Measurements from ENCODE around the gene WDTC1.
"Not testable (repeated sequence)": the region's sequence is repeated elsewhere in the genome, so short reads cannot be mapped to it uniquely, and the experiment has no call there.

WDTC1 gene

DNA sequence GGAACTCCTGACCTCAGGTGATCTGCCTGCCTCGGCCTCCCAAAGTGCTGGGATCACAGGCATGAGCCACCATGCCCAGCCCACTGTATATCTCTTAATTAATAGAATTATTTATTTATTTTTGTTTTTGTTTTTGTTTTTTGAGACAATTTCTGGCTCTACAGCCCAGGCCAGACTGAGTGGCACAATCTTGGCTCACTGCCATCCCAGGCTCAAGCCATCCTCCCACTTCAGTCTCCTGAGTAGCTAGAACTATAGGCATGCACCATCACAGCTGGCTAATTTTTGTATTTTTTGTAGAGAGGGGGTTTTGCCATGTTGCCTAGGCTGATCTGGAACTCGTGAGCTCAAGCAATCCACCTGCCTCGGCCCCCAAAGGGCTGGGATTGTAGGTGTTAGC, 15.7 kb upstream of the WDTC1 start:
- no peaks in the 10 kb centered on the region for H3K36me3 ChIP-seq (ENCODE audit: control insufficient read depth, insufficient read depth, low read length)
- WGBS, 2 experiments (ENCODE audit: insufficient coverage in 2 of 2) = 80% methylated on average over 1 to 2 of the region's 3 CpGs

GRCh38 chr1:27220096-27220495, 14.3 kb upstream of the WDTC1 start:
- Histone ChIP-seq H3K4me3 (ENCODE audit: extremely low read depth, insufficient read depth, low read length, poor library complexity, severe bottlenecking) (no peak overlapping the region), H3K9me3 (ENCODE audit: control insufficient read depth, low read length) (no peaks in the 10 kb centered on the region), H3K27ac (ENCODE audit: low read depth, low read length, severe bottlenecking) (no peak overlapping the region), H3K4me1 (ENCODE audit: control insufficient read depth, insufficient read depth, low read length, poor library complexity, severe bottlenecking) (no peaks in the 10 kb centered on the region), H3K36me3 (ENCODE audit: control insufficient read depth, insufficient read depth, low read length) (no peaks in the 10 kb centered on the region)
- 100% methylated on average over 1 of the region's 2 CpGs; no CpG with 5 or more reads in 1 of the 2 experiments for WGBS, 2 experiments (ENCODE audit: insufficient coverage in 2 of 2)

More for the DNA sequence above, 15.7 kb upstream of the WDTC1 start:
- H3K27ac ChIP-seq (ENCODE audit: low read depth, low read length, severe bottlenecking) = no peak overlapping the region
- H3K4me3 ChIP-seq (ENCODE audit: extremely low read depth, insufficient read depth, low read length, poor library complexity, severe bottlenecking) = no peak overlapping the region
- H3K9me3 ChIP-seq (ENCODE audit: control insufficient read depth, low read length) = no peaks in the 10 kb centered on the region
- no peaks in the 10 kb centered on the region for H3K4me1 ChIP-seq (ENCODE audit: control insufficient read depth, insufficient read depth, low read length, poor library complexity, severe bottlenecking)

GRCh38 chr1:27220702-27221497, 13.5 kb upstream of the WDTC1 start:
- not testable (repeated sequence) for H3K4me3 ChIP-seq (ENCODE audit: extremely low read depth, insufficient read depth, low read length, poor library complexity, severe bottlenecking); H3K27ac ChIP-seq (ENCODE audit: low read depth, low read length, severe bottlenecking); H3K4me1 ChIP-seq (ENCODE audit: control insufficient read depth, insufficient read depth, low read length, poor library complexity, severe bottlenecking); H3K36me3 ChIP-seq (ENCODE audit: control insufficient read depth, insufficient read depth, low read length); H3K9me3 ChIP-seq (ENCODE audit: control insufficient read depth, low read length)
- WGBS, 2 experiments (ENCODE audit: insufficient coverage in 2 of 2) = 100% methylated on average over 1 of the region's 5 CpGs

- WGBS, 2 experiments (ENCODE audit: insufficient coverage in 2 of 2) = 60 to 75% methylated on average over 1 to 2 of the region's 3 CpGs
- Histone ChIP-seq H3K4me3 (ENCODE audit: extremely low read depth, insufficient read depth, low read length, poor library complexity, severe bottlenecking) (no peak overlapping the region), H3K36me3 (ENCODE audit: control insufficient read depth, insufficient read depth, low read length) (no peaks in the 10 kb centered on the region), H3K4me1 (ENCODE audit: control insufficient read depth, insufficient read depth, low read length, poor library complexity, severe bottlenecking) (peaks cover 4% of the 10 kb centered on the region), H3K9me3 (ENCODE audit: control insufficient read depth, low read length) (no peaks in the 10 kb centered on the region), H3K27ac (ENCODE audit: low read depth, low read length, severe bottlenecking) (no peak overlapping the region)
These were observed 8.8 kb upstream of the WDTC1 start for GRCh38 chr1:27225621-27226020.

GRCh38 chr1:27227765-27228164, 6.7 kb upstream of the WDTC1 start:
- peaks cover 4% of the 10 kb centered on the region for H3K4me1 ChIP-seq (ENCODE audit: control insufficient read depth, insufficient read depth, low read length, poor library complexity, severe bottlenecking)
- no peak overlapping the region for H3K27ac ChIP-seq (ENCODE audit: low read depth, low read length, severe bottlenecking)
- 94 to 100% methylated on average over 2 of the region's 3 CpGs for WGBS, 2 experiments (ENCODE audit: insufficient coverage in 2 of 2)

GRCh38 chr1:27233667-27234048, 774 bp upstream of the WDTC1 start:
- peak overlapping the region; percentile 69 for H3K4me3 ChIP-seq (ENCODE audit: extremely low read depth, insufficient read depth, low read length, poor library complexity, severe bottlenecking)
- WGBS, 2 experiments (ENCODE audit: insufficient coverage in 2 of 2) = 81 to 86% methylated on average over 8 to 9 of the region's 9 CpGs

More at GRCh38 chr1:27227765-27228164, 6.7 kb upstream of the WDTC1 start:
- H3K36me3 ChIP-seq (ENCODE audit: control insufficient read depth, insufficient read depth, low read length) = no peaks in the 10 kb centered on the region
- no peak overlapping the region for H3K4me3 ChIP-seq (ENCODE audit: extremely low read depth, insufficient read depth, low read length, poor library complexity, severe bottlenecking)
- H3K9me3 ChIP-seq (ENCODE audit: control insufficient read depth, low read length) = no peaks in the 10 kb centered on the region

DNA sequence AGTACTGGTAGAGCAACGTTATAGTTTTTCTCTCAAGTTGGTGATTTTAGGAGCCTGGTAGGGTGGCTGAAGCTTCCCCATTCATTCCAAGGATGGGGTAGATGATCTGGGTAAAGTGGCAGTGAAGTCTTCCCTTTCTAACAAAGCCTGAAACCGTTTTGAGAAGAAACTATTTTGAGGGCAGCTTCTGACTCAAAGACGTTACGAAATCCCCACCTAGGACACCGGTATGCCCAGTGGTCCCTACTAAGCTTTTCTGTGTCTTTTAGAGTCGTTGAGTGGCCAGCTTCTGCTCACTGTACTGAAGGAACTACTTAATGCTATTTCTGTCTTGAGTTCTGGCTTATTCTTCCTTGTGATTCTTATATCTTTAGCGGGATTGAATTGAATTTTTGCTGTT, 1.4 kb downstream of the WDTC1 start:
- Histone ChIP-seq H3K4me3 (ENCODE audit: extremely low read depth, insufficient read depth, low read length, poor library complexity, severe bottlenecking) (peak overlapping the region; percentile 69), H3K27ac (ENCODE audit: low read depth, low read length, severe bottlenecking) (no peak overlapping the region), H3K9me3 (ENCODE audit: control insufficient read depth, low read length) (no peaks in the 10 kb centered on the region), H3K4me1 (ENCODE audit: control insufficient read depth, insufficient read depth, low read length, poor library complexity, severe bottlenecking) (peaks cover 2% of the 10 kb centered on the region), H3K36me3 (ENCODE audit: control insufficient read depth, insufficient read depth, low read length) (no peaks in the 10 kb centered on the region)
- 41 to 52% methylated on average over 5 to 7 of the region's 7 CpGs for WGBS, 2 experiments (ENCODE audit: insufficient coverage in 2 of 2)

More at GRCh38 chr1:27233667-27234048, 774 bp upstream of the WDTC1 start:
- Histone ChIP-seq H3K36me3 (ENCODE audit: control insufficient read depth, insufficient read depth, low read length) (no peaks in the 10 kb centered on the region), H3K9me3 (ENCODE audit: control insufficient read depth, low read length) (no peaks in the 10 kb centered on the region), H3K27ac (ENCODE audit: low read depth, low read length, severe bottlenecking) (peak overlapping the region; percentile 53), H3K4me1 (ENCODE audit: control insufficient read depth, insufficient read depth, low read length, poor library complexity, severe bottlenecking) (peaks cover 2% of the 10 kb centered on the region)

- no peak overlapping the region for H3K4me3 ChIP-seq (ENCODE audit: extremely low read depth, insufficient read depth, low read length, poor library complexity, severe bottlenecking)
- no peaks in the 10 kb centered on the region for H3K9me3 ChIP-seq (ENCODE audit: control insufficient read depth, low read length)
- 96% methylated on average over 4 of the region's 4 CpGs; no CpG with 5 or more reads in 1 of the 2 experiments for WGBS, 2 experiments (ENCODE audit: insufficient coverage in 2 of 2)
- peaks cover 2% of the 10 kb centered on the region for H3K4me1 ChIP-seq (ENCODE audit: control insufficient read depth, insufficient read depth, low read length, poor library complexity, severe bottlenecking)
- H3K36me3 ChIP-seq (ENCODE audit: control insufficient read depth, insufficient read depth, low read length) = no peaks in the 10 kb centered on the region
- H3K27ac ChIP-seq (ENCODE audit: low read depth, low read length, severe bottlenecking) = no peak overlapping the region
These were observed 2.7 kb downstream of the WDTC1 start for GRCh38 chr1:27237112-27237511.

DNA sequence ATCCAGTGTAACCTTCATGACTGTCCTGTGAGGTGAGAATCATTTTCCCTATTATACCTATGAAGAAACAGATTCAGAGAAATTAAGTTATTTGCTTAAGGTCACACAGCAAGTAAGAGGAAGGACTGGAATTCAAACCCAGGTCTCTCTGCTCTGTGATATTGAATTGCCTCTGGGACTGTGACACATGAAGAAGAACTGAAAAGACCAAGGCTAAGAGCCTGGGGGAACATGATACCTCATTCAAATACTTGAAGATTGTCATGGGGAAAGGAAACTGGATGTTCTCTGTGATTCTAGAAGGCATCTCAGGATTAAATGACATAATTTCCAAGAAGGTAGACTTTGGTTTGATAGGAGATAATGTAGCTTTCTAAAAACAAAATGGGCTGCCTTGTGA, 3.6 kb downstream of the WDTC1 start:
- H3K36me3 ChIP-seq (ENCODE audit: control insufficient read depth, insufficient read depth, low read length) = no peaks in the 10 kb centered on the region
- no peak overlapping the region for H3K4me3 ChIP-seq (ENCODE audit: extremely low read depth, insufficient read depth, low read length, poor library complexity, severe bottlenecking)
- no peak overlapping the region for H3K27ac ChIP-seq (ENCODE audit: low read depth, low read length, severe bottlenecking)
- no peaks in the 10 kb centered on the region for H3K9me3 ChIP-seq (ENCODE audit: control insufficient read depth, low read length)
- H3K4me1 ChIP-seq (ENCODE audit: control insufficient read depth, insufficient read depth, low read length, poor library complexity, severe bottlenecking) = peaks cover 2% of the 10 kb centered on the region

DNA sequence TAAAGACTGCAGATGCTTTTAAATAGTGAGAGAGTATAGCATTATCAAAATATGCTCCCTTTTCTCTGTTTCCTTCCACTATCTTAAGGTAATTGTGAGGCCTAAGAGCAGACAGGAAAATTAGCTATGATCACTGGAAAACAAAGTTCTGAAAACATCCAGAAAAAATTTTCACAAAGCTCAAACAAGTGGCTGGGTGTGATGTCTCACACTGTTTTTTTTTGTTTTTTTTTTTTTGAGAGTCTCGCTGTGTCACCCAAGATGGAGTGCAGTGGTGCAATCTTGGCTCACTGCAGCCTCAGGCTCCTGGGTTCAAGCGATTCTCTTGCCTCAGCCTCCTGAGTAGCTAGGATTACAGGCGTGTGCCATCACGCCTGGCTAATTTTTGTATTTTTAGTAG, 7.2 kb downstream of the WDTC1 start:
- no peaks in the 10 kb centered on the region for H3K36me3 ChIP-seq (ENCODE audit: control insufficient read depth, insufficient read depth, low read length)
- no peak overlapping the region for H3K4me3 ChIP-seq (ENCODE audit: extremely low read depth, insufficient read depth, low read length, poor library complexity, severe bottlenecking)
- H3K4me1 ChIP-seq (ENCODE audit: control insufficient read depth, insufficient read depth, low read length, poor library complexity, severe bottlenecking) = no peaks in the 10 kb centered on the region
- no peaks in the 10 kb centered on the region for H3K9me3 ChIP-seq (ENCODE audit: control insufficient read depth, low read length)
- 82 to 93% methylated on average over 3 of the region's 4 CpGs for WGBS, 2 experiments (ENCODE audit: insufficient coverage in 2 of 2)
- H3K27ac ChIP-seq (ENCODE audit: low read depth, low read length, severe bottlenecking) = no peak overlapping the region

GRCh38 chr1:27243665-27244064, 9.2 kb downstream of the WDTC1 start:
- 100% methylated on average over 1 to 2 of the region's 5 CpGs for WGBS, 2 experiments (ENCODE audit: insufficient coverage in 2 of 2)
- H3K9me3 ChIP-seq (ENCODE audit: control insufficient read depth, low read length); H3K4me1 ChIP-seq (ENCODE audit: control insufficient read depth, insufficient read depth, low read length, poor library complexity, severe bottlenecking); H3K27ac ChIP-seq (ENCODE audit: low read depth, low read length, severe bottlenecking); H3K4me3 ChIP-seq (ENCODE audit: extremely low read depth, insufficient read depth, low read length, poor library complexity, severe bottlenecking); H3K36me3 ChIP-seq (ENCODE audit: control insufficient read depth, insufficient read depth, low read length): not testable (repeated sequence)
